HCT116 (cell line): ENCODE results near the gene FHOD3. TPM values are rescaled to one million over a fixed set of nuclear protein-coding genes. Genes with fewer than 3 reads are reported as not detected.

ENCODE experiments used
- ATAC-seq: fragments of 200-7000 bp; cut with Tn5 transposase; 2 replicates; pipeline ENCODE4 v1.9.1; 2020; ENCODE audit warnings: mild to moderate bottlenecking, moderate library complexity
- BruUV-seq: library from RNA; stranded (reverse); fragments of 400-500 nt; replicated peaks from 2 replicates; lab custom pipeline; 2021; lab: Mats Ljungman, UMichigan
- CTCF ChIA-PET: fragments of 300-600 bp; sonication (Branson Sonifier 250); formaldehyde crosslinking; loops from one replicate; lab custom pipeline; 2021; ENCODE audit warnings: antibody characterized with exemption; lab: Charles Lee
- POLR2A ChIA-PET: fragments of 300-600, 350-600 bp; sonication (Branson Sonifier 250); formaldehyde crosslinking; loops from one replicate; lab custom pipeline; 2021; ENCODE audit warnings: antibody characterized with exemption; lab: Charles Lee
- RAD21 ChIA-PET, 2 experiments: fragments of 300-600 bp; sonication (Branson Sonifier 250); formaldehyde crosslinking; loops; one replicate each; lab custom pipeline; 2023; ENCODE audit warnings: low total read pairs in 2 of 2; ENCODE audit not compliant: uncharacterized antibody in 2 of 2, unreplicated experiment in 2 of 2, low non-redundant PET in 1 of 2; lab: Charles Lee
- DNase-seq: peaks from one replicate; pipeline ENCODE4 v3.0.0-alpha.2; 2010; ENCODE audit warnings: low read depth, low spot score
- H2AFZ ChIP-seq: fragments of 200-600 bp; shearing (Covaris generic), sonication (generic); 2 replicates; pipeline ENCODE4 v1.6.1; 2017; ENCODE audit warnings: low read depth, mixed run types, mixed read lengths, antibody characterized with exemption, low read length; ENCODE audit not compliant: poor library complexity, severe bottlenecking
- H3K27ac ChIP-seq: 2 replicates; pipeline ENCODE4 v1.5.1; 2012; ENCODE audit warnings: low read depth, low read length
- H3K27me3 ChIP-seq: fragments of 200-600 bp; sonication (generic); 2 replicates; pipeline ENCODE4 v1.6.1; 2016; ENCODE audit warnings: mixed run types, low read length, mixed read lengths; ENCODE audit not compliant: insufficient read depth
- H3K36me3 ChIP-seq, 2 experiments: fragments of 200-500 bp in 1 of 2; fragments of 200-600 bp in 1 of 2; sonication (Bioruptor generic) in 1 of 2; sonication (generic) in 1 of 2; 2 replicates each; pipeline versions ENCODE4 v1.5.1 to v1.6.1; 2014 to 2016; ENCODE audit warnings: low read length in 2 of 2, inconsistent platforms in 1 of 2, mixed read lengths in 1 of 2, mixed run types in 1 of 2; ENCODE audit not compliant: insufficient read depth in 2 of 2, control insufficient read depth in 1 of 2
- H3K4me1 ChIP-seq, 2 experiments: fragments of 200-600 bp in 1 of 2; sonication (generic) in 1 of 2; 2 replicates each; pipeline versions ENCODE4 v1.5.1 to v1.6.1; 2012 to 2017; ENCODE audit warnings: low read length in 2 of 2, inconsistent platforms in 1 of 2, mild to moderate bottlenecking in 1 of 2, mixed read lengths in 1 of 2, mixed run types in 1 of 2, moderate library complexity in 1 of 2; ENCODE audit not compliant: insufficient read depth in 2 of 2, control insufficient read depth in 1 of 2
- H3K4me2 ChIP-seq: fragments of 200-600 bp; sonication (generic); 2 replicates; pipeline ENCODE4 v1.6.1; 2017; ENCODE audit warnings: mixed run types, low read length, mixed read lengths
- H3K4me3 ChIP-seq, 2 experiments: fragments of 200-600 bp in 1 of 2; sonication (generic) in 1 of 2; replicated peaks in 1 of 2; 2 replicates each; pipeline ENCODE4 v1.5.1; 2011 to 2016; ENCODE audit warnings: low read length in 2 of 2, control low read depth in 1 of 2, low read depth in 1 of 2, mild to moderate bottlenecking in 1 of 2, mixed read lengths in 1 of 2, mixed run types in 1 of 2
- H3K79me2 ChIP-seq: fragments of 200-600 bp; sonication (generic); 2 replicates; pipeline ENCODE4 v1.6.1; 2017; ENCODE audit warnings: mild to moderate bottlenecking, mixed run types, low read length, moderate library complexity, mixed read lengths; ENCODE audit not compliant: insufficient read depth
- H3K9ac ChIP-seq: fragments of 200-600 bp; sonication (generic); 2 replicates; pipeline ENCODE4 v1.6.1; 2016; ENCODE audit warnings: low read length, mixed read lengths
- H3K9me2 ChIP-seq: fragments of 200-600 bp; sonication (generic), shearing (Covaris generic); 2 replicates; pipeline ENCODE4 v1.6.1; 2017; ENCODE audit warnings: mixed run types, mild to moderate bottlenecking, moderate library complexity; ENCODE audit not compliant: insufficient read depth
- H3K9me3 ChIP-seq, 2 experiments: fragments of 200-500 bp in 1 of 2; fragments of 200-600 bp in 1 of 2; sonication (Bioruptor generic) in 1 of 2; sonication (generic) in 1 of 2; 2 replicates each; pipeline ENCODE4 v1.6.1; 2014 to 2017; ENCODE audit warnings: low read length in 2 of 2, mixed read lengths in 2 of 2, inconsistent platforms in 1 of 2, low read depth in 1 of 2, mild to moderate bottlenecking in 1 of 2, mixed run types in 1 of 2, moderate library complexity in 1 of 2; ENCODE audit not compliant: control insufficient read depth in 1 of 2, insufficient read depth in 1 of 2
- H4K20me1 ChIP-seq: fragments of 200-600 bp; sonication (generic), shearing (Covaris generic); 2 replicates; pipeline ENCODE4 v1.6.1; 2017; ENCODE audit warnings: mixed run types, mild to moderate bottlenecking, moderate library complexity; ENCODE audit not compliant: insufficient read depth
- CBX3 ChIP-seq: IDR thresholded peaks from 2 replicates; pipeline ENCODE4 v1.6.1; 2012; ENCODE audit warnings: low read depth
- CEBPB ChIP-seq: IDR thresholded peaks from 2 replicates; pipeline ENCODE4 v1.6.1; 2012; ENCODE audit warnings: low read depth
- EZH2phosphoT487 ChIP-seq: fragments of 200-600 bp; IDR thresholded peaks from 2 replicates; pipeline ENCODE4 v1.6.1; 2018; ENCODE audit warnings: antibody characterized with exemption, borderline replicate concordance
- FOSL1 ChIP-seq: IDR thresholded peaks from 2 replicates; pipeline ENCODE4 v1.6.1; 2012; ENCODE audit warnings: low read depth
- JUND ChIP-seq: IDR thresholded peaks from 2 replicates; pipeline ENCODE4 v1.6.1; 2012
- POLR2A ChIP-seq: IDR thresholded peaks from 2 replicates; pipeline ENCODE4 v1.7.0; 2011; ENCODE audit warnings: borderline replicate concordance; ENCODE audit not compliant: insufficient read depth, insufficient read length; ENCODE audit errors: extremely low read depth
- SP1 ChIP-seq: IDR thresholded peaks from 2 replicates; pipeline ENCODE4 v1.6.1; 2012; ENCODE audit warnings: low read depth
- SRF ChIP-seq: IDR thresholded peaks from 2 replicates; pipeline ENCODE4 v1.6.1; 2012; ENCODE audit warnings: low read depth
- ZFX ChIP-seq: fragments of 450-650 bp; IDR thresholded peaks from 2 replicates; pipeline ENCODE4 v1.6.1; 2017
- intact Hi-C: fragments of 100-400 bp; cut with micrococcal nuclease; formaldehyde crosslinking; loops from 2 replicates; pipeline ENCODE4 v1.10.0; 2022
- total RNA-seq: library from RNA; stranded (reverse); gene quantifications from one replicate; pipeline ENCODE4 v1.2.1, GENCODE V29; 2021; ENCODE audit not compliant: unreplicated experiment
- TF ChIP-seq, protein P1 (sequence below): IDR thresholded peaks from 2 replicates; pipeline ENCODE4 v1.6.1; 2011; ENCODE audit warnings: mild to moderate bottlenecking, low read length, moderate library complexity; ENCODE audit not compliant: insufficient replicate concordance; ENCODE audit errors: extremely low read depth

The FHOD3 gene
- total RNA-seq, 1 experiment from 2014 or later = 4.0 TPM

DNA sequence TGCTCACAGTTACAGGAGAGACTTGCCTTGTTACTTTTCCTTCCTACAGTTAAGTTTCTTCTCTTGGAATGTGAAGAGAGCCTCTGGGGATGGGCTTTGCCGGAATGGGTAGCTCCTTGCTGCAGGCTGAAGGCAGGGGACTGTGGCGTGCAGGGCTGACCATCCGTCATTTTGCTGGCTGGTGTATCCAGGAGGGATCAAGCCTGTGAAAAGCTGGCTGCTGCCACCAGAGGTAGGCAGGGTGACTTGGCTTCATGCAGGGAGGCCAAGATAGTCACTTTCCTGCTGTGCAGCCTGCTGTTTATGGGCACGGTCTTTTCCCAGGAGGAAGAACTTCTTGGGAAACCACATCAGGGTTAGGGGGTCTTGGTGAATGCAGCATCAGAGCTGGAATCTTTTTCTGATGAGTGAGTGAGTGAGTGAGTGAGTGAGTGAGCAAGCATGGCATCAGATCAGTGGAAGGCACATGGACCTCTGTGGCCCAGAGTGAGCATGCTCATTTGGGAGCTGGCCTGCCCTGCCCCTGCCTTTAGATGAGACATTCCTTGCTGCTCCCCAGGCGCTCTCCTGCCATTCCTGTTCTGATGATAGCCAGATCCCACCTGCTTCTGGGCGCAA lies 33.0 kb downstream of the FHOD3 start:
- no TSS peak for BruUV-seq
- DNase-seq (no peak), ATAC-seq (no peak)
- no peaks in the 10 kb centered on the region for H4K20me1 ChIP-seq
- intact Hi-C loops = no loop called here
- TF ChIP-seq CBX3 (no peak), SP1 (no peak), JUND (no peak), EZH2phosphoT487 (no peak), ZFX (no peak), FOSL1 (no peak), POLR2A (no peak), CEBPB (no peak), SRF (no peak)
- TF ChIP-seq, protein P1, sequence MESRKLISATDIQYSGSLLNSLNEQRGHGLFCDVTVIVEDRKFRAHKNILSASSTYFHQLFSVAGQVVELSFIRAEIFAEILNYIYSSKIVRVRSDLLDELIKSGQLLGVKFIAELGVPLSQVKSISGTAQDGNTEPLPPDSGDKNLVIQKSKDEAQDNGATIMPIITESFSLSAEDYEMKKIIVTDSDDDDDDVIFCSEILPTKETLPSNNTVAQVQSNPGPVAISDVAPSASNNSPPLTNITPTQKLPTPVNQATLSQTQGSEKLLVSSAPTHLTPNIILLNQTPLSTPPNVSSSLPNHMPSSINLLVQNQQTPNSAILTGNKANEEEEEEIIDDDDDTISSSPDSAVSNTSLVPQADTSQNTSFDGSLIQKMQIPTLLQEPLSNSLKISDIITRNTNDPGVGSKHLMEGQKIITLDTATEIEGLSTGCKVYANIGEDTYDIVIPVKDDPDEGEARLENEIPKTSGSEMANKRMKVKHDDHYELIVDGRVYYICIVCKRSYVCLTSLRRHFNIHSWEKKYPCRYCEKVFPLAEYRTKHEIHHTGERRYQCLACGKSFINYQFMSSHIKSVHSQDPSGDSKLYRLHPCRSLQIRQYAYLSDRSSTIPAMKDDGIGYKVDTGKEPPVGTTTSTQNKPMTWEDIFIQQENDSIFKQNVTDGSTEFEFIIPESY = no peak
- ChIA-PET POLR2A (no interaction called here), CTCF (no interaction called here), RAD21 (no interaction called here)
- H3K9ac ChIP-seq = no peak overlapping the region
- H3K36me3 ChIP-seq = no peaks in the 10 kb centered on the region
- H3K4me3 ChIP-seq = no peak overlapping the region
- no peak overlapping the region for H2AFZ ChIP-seq
- no peaks in the 10 kb centered on the region for H3K9me2 ChIP-seq
- H3K9me3 ChIP-seq = no peaks in the 10 kb centered on the region
- no peak overlapping the region for H3K4me2 ChIP-seq
- H3K27me3 ChIP-seq = peaks cover 10% of the 10 kb centered on the region; the same call in 1 of the 2 replicates
- no peak overlapping the region for H3K27ac ChIP-seq
- H3K79me2 ChIP-seq = no peaks in the 10 kb centered on the region
- H3K4me1 ChIP-seq = no peaks in the 10 kb centered on the region; a peak in 1 of 4 replicates
